Naive thymus-derived CD4-positive, alpha-beta T cell (primary cell): Measurements from ENCODE around the gene DNAJC22. TPM values are rescaled to one million over a fixed set of nuclear protein-coding genes. Genes with fewer than 3 reads are reported as not detected.
"Not testable (repeated sequence)": the region's sequence is repeated elsewhere in the genome, so short reads cannot be mapped to it uniquely, and the experiment has no call there.

Source experiments
- ATAC-seq: fragments of 150-1000 bp; cut with Tn5 transposase; 2 replicates; pipeline ENCODE4 v1.10.0; 2021; ENCODE audit warnings: mild to moderate bottlenecking, moderate library complexity
- CTCF ChIA-PET: fragments of 350-600 bp; sonication (Branson Sonifier 250); formaldehyde crosslinking; loops from one replicate; lab custom pipeline; 2021; ENCODE audit warnings: antibody characterized with exemption; lab: Charles Lee
- POLR2A ChIA-PET: fragments of 350-600 bp; sonication (Branson Sonifier 250); formaldehyde crosslinking; loops from one replicate; lab custom pipeline; 2021; ENCODE audit warnings: antibody characterized with exemption, inconsistent platforms; lab: Charles Lee
- DNase-seq, 9 donors: peaks; one replicate each; pipeline versions ENCODE4 v3.0.0 to v3.0.0-alpha.2; 2020 to 2022; ENCODE audit warnings: mixed read lengths in 1 of 9
- H3K27ac ChIP-seq: one replicate; pipeline ENCODE4 v1.7.0; 2013; ENCODE audit warnings: mild to moderate bottlenecking, low read depth, low read length, moderate library complexity
- H3K27me3 ChIP-seq, 2 donors: one replicate each; pipeline ENCODE4 v1.7.0; 2013; ENCODE audit warnings: low read length in 2 of 2, mild to moderate bottlenecking in 2 of 2, moderate library complexity in 2 of 2; ENCODE audit not compliant: control insufficient read depth in 2 of 2, insufficient read depth in 2 of 2
- H3K36me3 ChIP-seq, 3 experiments: 1 replicate in 2 of 3; 2 replicates in 1 of 3; pipeline ENCODE4 v1.7.0; 2013; ENCODE audit warnings: low read length in 3 of 3, mild to moderate bottlenecking in 3 of 3, moderate library complexity in 1 of 3; ENCODE audit not compliant: insufficient read depth in 3 of 3, control insufficient read depth in 2 of 3
- H3K4me1 ChIP-seq, 2 donors: one replicate each; pipeline ENCODE4 v1.7.0; 2013; ENCODE audit warnings: low read length in 2 of 2, mild to moderate bottlenecking in 2 of 2, moderate library complexity in 1 of 2; ENCODE audit not compliant: control insufficient read depth in 2 of 2, insufficient read depth in 2 of 2
- H3K4me3 ChIP-seq: 2 replicates; pipeline ENCODE4 v1.7.0; 2013; ENCODE audit warnings: mild to moderate bottlenecking, low read length
- H3K9me3 ChIP-seq, 3 experiments: 1 replicate in 2 of 3; 2 replicates in 1 of 3; pipeline ENCODE4 v1.7.0; 2013; ENCODE audit warnings: low read length in 3 of 3; ENCODE audit not compliant: control insufficient read depth in 2 of 3
- H3K27ac Mint-ChIP-seq, 9 donors: one replicate each; pipeline ENCODE4 v1.8.0; 2020 to 2022; ENCODE audit warnings: mixed read lengths in 9 of 9, mild to moderate bottlenecking in 8 of 9, moderate library complexity in 5 of 9, inconsistent platforms in 2 of 9
- H3K27me3 Mint-ChIP-seq, 5 donors: one replicate each; pipeline ENCODE4 v1.8.0; 2021 to 2022; ENCODE audit warnings: mixed read lengths in 5 of 5, mild to moderate bottlenecking in 1 of 5
- H3K36me3 Mint-ChIP-seq, 5 donors: one replicate each; pipeline ENCODE4 v1.8.0; 2020 to 2022; ENCODE audit warnings: mixed read lengths in 5 of 5, mild to moderate bottlenecking in 3 of 5, inconsistent platforms in 1 of 5
- H3K4me1 Mint-ChIP-seq, 7 donors: one replicate each; pipeline ENCODE4 v1.8.0; 2020 to 2022; ENCODE audit warnings: mixed read lengths in 7 of 7, mild to moderate bottlenecking in 3 of 7, inconsistent platforms in 1 of 7
- H3K4me3 Mint-ChIP-seq, 10 donors: one replicate each; pipeline ENCODE4 v1.8.0; 2020 to 2022; ENCODE audit warnings: mild to moderate bottlenecking in 10 of 10, mixed read lengths in 10 of 10, moderate library complexity in 6 of 10, inconsistent platforms in 2 of 10
- H3K9me3 Mint-ChIP-seq, 11 donors: one replicate each; pipeline ENCODE4 v1.8.0; 2020 to 2022; ENCODE audit warnings: mixed read lengths in 11 of 11, mild to moderate bottlenecking in 4 of 11, inconsistent platforms in 1 of 11, moderate library complexity in 1 of 11
- intact Hi-C, 2 donors: fragments of 100-400 bp; cut with micrococcal nuclease; formaldehyde crosslinking; loops; one replicate each; pipeline ENCODE4 v1.15.1; 2023
- polyA plus RNA-seq, 2 donors: library from polyadenylated mRNA; unstranded; fragments of 300-500 nt; fragmentation: Illumina TruSeq; gene quantifications; one replicate each; pipeline ENCODE4 v1.2.3, GENCODE V29; 2021
- total RNA-seq, 6 experiments: library from RNA in 5 of 6; stranded (reverse) in 5 of 6; gene quantifications; 1 replicate in 5 of 6; 2 replicates in 1 of 6; pipeline ENCODE4 v1.2.3 and lab custom pipeline; 2021 to 2026

The DNAJC22 gene
- total and polyA plus RNA-seq, 7 experiments from 2014 or later, result not detected

DNA sequence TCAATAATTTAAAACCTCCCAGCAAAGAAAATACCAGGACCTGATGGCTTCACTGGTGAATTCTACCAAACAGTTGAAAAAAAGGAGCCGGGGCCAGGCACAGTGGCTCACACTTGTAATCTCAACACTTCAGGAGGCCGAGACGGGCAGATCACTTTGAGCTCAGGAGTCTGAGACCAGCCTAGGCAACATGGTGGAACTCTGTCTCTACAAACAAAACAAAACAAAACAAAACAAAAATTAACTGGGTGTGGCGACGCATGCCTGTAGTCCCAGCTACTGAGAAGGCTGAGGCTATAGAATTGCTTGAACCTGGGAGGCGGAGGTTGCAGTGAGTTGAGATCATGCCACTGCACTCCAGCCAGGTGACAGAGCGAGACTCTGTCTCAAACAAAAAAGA, 37.3 kb upstream of the DNAJC22 start:
- Mint-ChIP-seq H3K4me3 (no peak overlapping the region), H3K4me1 (no peaks in the 10 kb centered on the region), H3K27ac (no peak overlapping the region), H3K36me3 (peaks cover 0 to 1% (median 0%) of the 10 kb centered on the region in 5 donors), H3K27me3 (peaks cover 18 to 57% (median 33%) of the 10 kb centered on the region in 5 donors), H3K9me3 (no peaks in the 10 kb centered on the region)
- ChIA-PET POLR2A (no interaction called here), CTCF (no interaction called here)
- no peak for DNase-seq
- intact Hi-C loops, result no loop called here
- ATAC-seq, result no peak
- Histone ChIP-seq H3K4me1 (no peaks in the 10 kb centered on the region), H3K4me3 (no peak overlapping the region), H3K27me3 (no peaks in the 10 kb centered on the region), H3K27ac (no peak overlapping the region), H3K36me3 (no peaks in the 10 kb centered on the region), H3K9me3 (no peaks in the 10 kb centered on the region)

DNA sequence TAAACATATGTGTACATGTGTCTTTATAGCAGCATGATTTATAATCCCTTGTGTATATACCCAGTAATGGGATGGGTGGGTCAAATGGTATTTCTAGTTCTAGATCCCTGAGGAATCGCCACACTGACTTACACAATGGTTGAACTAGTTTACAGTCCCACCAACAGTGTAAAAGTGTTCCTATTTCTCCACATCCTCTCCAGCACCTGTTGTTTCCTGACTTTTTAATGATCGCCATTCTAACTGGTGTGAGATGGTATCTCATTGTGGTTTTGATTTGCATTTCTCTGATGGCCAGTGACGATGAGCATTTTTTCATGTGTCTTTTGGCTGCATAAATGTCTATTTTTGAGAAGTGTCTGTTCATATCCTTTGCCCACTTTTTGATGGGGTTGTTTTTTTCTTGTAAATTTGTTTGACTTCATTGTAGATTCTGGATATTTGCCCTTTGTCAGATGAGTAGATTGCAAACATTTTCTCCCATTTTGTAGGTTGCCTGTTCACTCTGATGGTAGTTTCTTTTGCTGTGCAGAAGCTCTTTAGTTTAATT, 36.2 kb upstream of the DNAJC22 start:
- H3K36me3 ChIP-seq, H3K27ac ChIP-seq, H3K4me3 Mint-ChIP-seq, H3K9me3 ChIP-seq, H3K27ac Mint-ChIP-seq, intact Hi-C loops, DNase-seq, H3K4me1 Mint-ChIP-seq, H3K4me3 ChIP-seq, ATAC-seq, H3K27me3 ChIP-seq, H3K9me3 Mint-ChIP-seq, POLR2A ChIA-PET, CTCF ChIA-PET, H3K36me3 Mint-ChIP-seq, H3K4me1 ChIP-seq: not testable (repeated sequence)
- peaks cover 12 to 55% (median 29%) of the 10 kb centered on the region in 5 donors for H3K27me3 Mint-ChIP-seq

DNA sequence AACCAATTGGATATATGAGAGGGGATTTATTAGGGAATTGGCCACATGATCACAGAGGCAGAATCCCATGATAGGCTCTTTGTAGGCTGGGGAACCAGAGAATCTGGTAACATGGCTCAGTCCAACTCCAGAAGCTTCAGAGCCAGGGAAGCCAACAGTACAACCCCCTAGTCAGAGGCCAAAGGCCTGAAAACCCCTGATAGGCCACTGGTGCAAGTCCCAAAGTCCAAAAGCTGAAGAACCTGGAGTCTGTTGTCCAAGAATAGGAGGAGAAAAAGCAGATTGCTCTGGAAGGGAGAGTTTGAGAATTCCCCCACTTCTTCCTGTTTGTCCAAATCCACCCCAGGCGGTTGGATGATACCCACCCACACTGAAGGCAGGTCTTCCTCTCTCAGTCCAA, 31.9 kb upstream of the DNAJC22 start:
- Histone ChIP-seq H3K27ac (no peak overlapping the region), H3K27me3 (no peaks in the 10 kb centered on the region), H3K9me3 (no peaks in the 10 kb centered on the region), H3K4me3 (no peak overlapping the region), H3K4me1 (no peaks in the 10 kb centered on the region), H3K36me3 (no peaks in the 10 kb centered on the region)
- intact Hi-C loops, result no loop called here
- H3K27ac Mint-ChIP-seq, result no peak overlapping the region
- H3K27me3 Mint-ChIP-seq, result peaks cover 0 to 27% (median 4%) of the 10 kb centered on the region in 5 donors
- H3K4me3 Mint-ChIP-seq, result no peak overlapping the region
- ATAC-seq (no peak), DNase-seq (no peak)
- peaks cover 0 to 1% (median 0%) of the 10 kb centered on the region in 5 donors for H3K36me3 Mint-ChIP-seq
- H3K9me3 Mint-ChIP-seq, result no peaks in the 10 kb centered on the region
- CTCF ChIA-PET, result no interaction called here
- POLR2A ChIA-PET, result interaction anchor here (0.6 kb wide), 1 partner anchor 832 kb away, joined by 3 read pairs; no protein-coding TSS in a partner anchor
- H3K4me1 Mint-ChIP-seq, result peaks cover 0 to under 1% (median 0%) of the 10 kb centered on the region in 7 donors

DNA sequence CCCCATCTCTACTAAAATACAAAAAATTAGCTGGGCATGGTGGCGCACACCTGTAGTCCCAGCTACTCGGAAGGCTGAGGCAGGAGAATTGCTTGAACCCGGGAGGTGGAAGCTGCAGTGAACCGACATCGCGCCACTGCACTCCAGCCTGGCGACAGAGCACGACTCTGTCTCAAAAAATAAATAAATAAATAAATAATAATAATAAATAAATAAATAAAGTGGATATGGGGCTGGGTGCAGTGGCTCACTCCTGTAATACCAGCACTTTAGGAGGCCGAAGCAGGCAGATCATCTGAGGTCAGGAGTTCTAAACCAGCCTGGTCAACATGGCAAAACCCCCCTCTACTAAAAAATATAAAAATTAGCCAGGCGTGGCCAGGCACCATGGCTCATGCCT, 29.6 kb upstream of the DNAJC22 start:
- ATAC-seq, H3K9me3 ChIP-seq, H3K4me3 ChIP-seq, H3K4me3 Mint-ChIP-seq, H3K27ac ChIP-seq, CTCF ChIA-PET, H3K36me3 Mint-ChIP-seq, DNase-seq, H3K4me1 ChIP-seq, H3K27ac Mint-ChIP-seq, POLR2A ChIA-PET, H3K36me3 ChIP-seq, intact Hi-C loops, H3K9me3 Mint-ChIP-seq, H3K27me3 ChIP-seq: not testable (repeated sequence)
- H3K4me1 Mint-ChIP-seq, result peaks cover 4 to 11% (median 6%) of the 10 kb centered on the region in 7 donors
- H3K27me3 Mint-ChIP-seq, result peaks cover 0 to 10% (median 0%) of the 10 kb centered on the region in 5 donors

DNA sequence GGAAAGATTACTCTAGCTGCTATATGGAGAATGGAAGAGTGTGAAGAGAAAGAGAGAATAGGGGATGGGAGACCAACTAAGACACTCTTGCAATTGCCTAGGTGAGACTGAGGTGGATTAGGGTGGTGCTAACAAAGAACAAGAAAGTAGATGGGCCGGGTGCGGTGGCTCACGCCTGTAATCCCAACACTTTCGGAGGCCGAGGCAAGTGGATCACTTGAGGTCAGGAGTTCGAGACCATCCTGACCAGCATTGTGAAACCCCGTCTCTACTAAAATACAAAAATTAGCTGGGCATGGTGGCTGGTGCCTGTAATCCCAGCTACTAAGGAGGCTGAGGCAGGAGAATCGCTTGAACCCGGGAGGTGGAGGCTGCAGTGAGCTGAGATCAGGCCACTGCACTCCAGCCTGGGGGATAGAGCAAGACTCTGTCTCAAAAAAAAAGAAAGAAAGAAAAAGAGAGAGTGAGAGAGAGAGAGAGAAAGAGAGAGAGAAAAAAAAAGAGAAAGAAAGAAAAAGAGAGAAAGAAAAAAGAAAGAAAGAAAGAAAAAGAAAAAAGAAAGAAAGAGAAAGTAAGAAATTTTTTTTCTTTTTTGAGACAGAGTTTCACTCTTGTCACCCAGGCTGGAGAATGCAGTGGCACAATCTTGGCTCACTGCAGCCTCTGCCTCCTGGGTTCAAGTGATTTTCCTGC, 26.1 kb upstream of the DNAJC22 start:
- peaks cover 5 to 14% of the 10 kb centered on the region in 2 donors for H3K4me1 ChIP-seq
- Mint-ChIP-seq H3K27ac (peak overlapping the region in 1 of 9 donors; percentile 5), H3K4me3 (peak overlapping the region in 7 of 10 donors; percentile 6 to 71 (median 49)), H3K4me1 (peaks cover 16 to 25% (median 19%) of the 10 kb centered on the region in 7 donors)
- H3K9me3 ChIP-seq, DNase-seq, H3K9me3 Mint-ChIP-seq, H3K27me3 ChIP-seq, CTCF ChIA-PET, ATAC-seq, H3K27ac ChIP-seq, H3K36me3 ChIP-seq, H3K4me3 ChIP-seq, H3K36me3 Mint-ChIP-seq, H3K27me3 Mint-ChIP-seq: not testable (repeated sequence)
- POLR2A ChIA-PET, result interaction anchor here (0.6 to 0.7 kb wide), 2 partner anchors 13 to 229 kb away, joined by 3 to 4 read pairs; no protein-coding TSS in a partner anchor
- intact Hi-C loops, result loop anchor here (5.0 kb wide), 1 partner anchor 188 kb away; the partner anchor contains the start of gene TUBA1B (in 2 of the 2)

DNA sequence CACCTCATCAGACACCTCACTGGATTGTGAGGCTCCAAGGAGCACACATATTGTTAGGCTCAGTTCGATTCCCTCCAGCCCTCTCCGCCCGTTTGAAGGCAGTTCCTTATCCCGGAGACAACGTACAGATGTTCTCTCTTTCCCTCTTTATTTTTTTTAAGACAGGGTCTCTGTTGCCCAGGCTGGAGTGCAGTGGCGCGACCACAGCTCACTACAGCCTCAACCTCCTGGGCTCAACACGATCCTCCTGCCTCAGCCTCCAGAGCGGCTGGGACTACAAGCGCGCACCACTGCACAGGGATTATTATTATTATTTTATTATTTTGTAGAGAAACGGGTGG, 24.4 kb upstream of the DNAJC22 start:
- Histone ChIP-seq H3K27me3 (no peaks in the 10 kb centered on the region), H3K9me3 (no peaks in the 10 kb centered on the region), H3K27ac (peak overlapping the region; percentile 72), H3K4me3 (peak overlapping the region; percentile 75), H3K4me1 (peaks cover 5 to 14% of the 10 kb centered on the region in 2 donors), H3K36me3 (no peaks in the 10 kb centered on the region)
- peaks cover 0 to 5% (median 0%) of the 10 kb centered on the region in 5 donors for H3K27me3 Mint-ChIP-seq
- ChIA-PET CTCF (interaction anchor here (0.5 to 1.6 kb wide), 6 partner anchors 9 to 38 kb away, joined by 3 to 6 read pairs (median 4); no protein-coding TSS in a partner anchor), POLR2A (interaction anchor here (0.5 to 1.9 kb wide), 7 partner anchors 11 to 252 kb away, joined by 3 to 5 read pairs (median 4); partner anchors contain the start of genes DNAJC22, RHEBL1 and TUBA1B)
- H3K36me3 Mint-ChIP-seq, result peaks cover 0 to 8% (median 0%) of the 10 kb centered on the region in 5 donors
- intact Hi-C loops, result loop anchor here (1.0 to 5.0 kb wide), 7 partner anchors 25 to 1442 kb away; partner anchors contain the start of genes SPATS2 (in 2 of the 2), TUBA1B (in 2 of the 2), ATF1 (in 1 of the 2) and TUBA1A (in 1 of the 2)
- peak overlapping the region in 8 of 9 donors; percentile 33 to 95 (median 84) for H3K27ac Mint-ChIP-seq
- H3K4me3 Mint-ChIP-seq, result peak overlapping the region; percentile 86 to 98 (median 92)
- H3K4me1 Mint-ChIP-seq, result peaks cover 16 to 25% (median 19%) of the 10 kb centered on the region in 7 donors
- DNase-seq (no peak), ATAC-seq (no peak)
- no peaks in the 10 kb centered on the region for H3K9me3 Mint-ChIP-seq
